HT-29 (cell line): ENCODE measurements around the gene VARS1. TPM values are rescaled to one million over a fixed set of nuclear protein-coding genes. Genes with fewer than 3 reads are reported as not detected.
"Not testable (repeated sequence)": the region's sequence is repeated elsewhere in the genome, so short reads cannot be mapped to it uniquely, and the experiment has no call there.

Experiments used
- DNase-seq: peaks from one replicate; pipeline ENCODE4 v3.0.0-alpha.2; 2015; ENCODE audit warnings: low spot score
- total RNA-seq: library from RNA; depleted of rRNA; stranded (reverse); fragments of >200 nt; shearing (Covaris generic); gene quantifications from 2 replicates; pipeline ENCODE4 v1.2.3, GENCODE V29; 2014

Gene VARS1
- total RNA-seq, 1 experiment from 2014 or later = 138 TPM

- peak; percentile 59 for DNase-seq
These were observed 1.2 kb downstream of the VARS1 start for GRCh38 chr6:31794294-31794865.

- not testable (repeated sequence) for DNase-seq
These were observed 1.7 kb downstream of the VARS1 start for GRCh38 chr6:31793927-31794245.

GRCh38 chr6:31792761-31793171 lies 2.8 kb downstream of the VARS1 start:
- DNase-seq = peak; percentile 89

GRCh38 chr6:31792090-31792374 lies 3.5 kb downstream of the VARS1 start:
- DNase-seq = no peak

GRCh38 chr6:31791324-31792089 lies 4.0 kb downstream of the VARS1 start:
- DNase-seq = peak; percentile 67

GRCh38 chr6:31785475-31785874 lies 10.1 kb downstream of the VARS1 start:
- no peak for DNase-seq

GRCh38 chr6:31784098-31784925 lies 11.2 kb downstream of the VARS1 start:
- no peak for DNase-seq

- no peak for DNase-seq
These were observed 13.3 kb downstream of the VARS1 start for GRCh38 chr6:31782126-31782855.

- no peak for DNase-seq
These were observed 14.1 kb downstream of the VARS1 start for GRCh38 chr6:31781244-31782125.

GRCh38 chr6:31780507-31781243 lies 14.9 kb downstream of the VARS1 start:
- DNase-seq = no peak

- no peak for DNase-seq
These were observed 15.6 kb downstream of the VARS1 start for GRCh38 chr6:31779908-31780307.

GRCh38 chr6:31778999-31779885 lies 16.3 kb downstream of the VARS1 start:
- DNase-seq = no peak

- no peak for DNase-seq
These were observed 17.4 kb downstream of the VARS1 start for GRCh38 chr6:31778193-31778592.

- DNase-seq = no peak
These were observed 17.9 kb downstream of the VARS1 start for GRCh38 chr6:31777667-31778050.

GRCh38 chr6:31776989-31777666 lies 18.4 kb downstream of the VARS1 start, which contains the start of gene VWA7:
VWA7 (minus strand) TSS chr6:31777328; CDS start chr6:31776779, 549 bp downstream.
- peak; percentile 94 for DNase-seq

GRCh38 chr6:31776485-31776988 lies 19.0 kb downstream of the VARS1 start:
- DNase-seq = no peak

GRCh38 chr6:31775633-31776484 lies 19.7 kb downstream of the VARS1 start:
- DNase-seq = no peak
